Measurements from ENCODE around the gene ARSH. TPM values are rescaled to one million over a fixed set of nuclear protein-coding genes. Genes with fewer than 3 reads are reported as not detected.

The ARSH gene
- total and polyA plus RNA-seq, 10 of the 15 experiments (the other 5 are each of a cell fraction or from before 2014, with no cell fraction given): 0.12 TPM; not detected in 9

DNA sequence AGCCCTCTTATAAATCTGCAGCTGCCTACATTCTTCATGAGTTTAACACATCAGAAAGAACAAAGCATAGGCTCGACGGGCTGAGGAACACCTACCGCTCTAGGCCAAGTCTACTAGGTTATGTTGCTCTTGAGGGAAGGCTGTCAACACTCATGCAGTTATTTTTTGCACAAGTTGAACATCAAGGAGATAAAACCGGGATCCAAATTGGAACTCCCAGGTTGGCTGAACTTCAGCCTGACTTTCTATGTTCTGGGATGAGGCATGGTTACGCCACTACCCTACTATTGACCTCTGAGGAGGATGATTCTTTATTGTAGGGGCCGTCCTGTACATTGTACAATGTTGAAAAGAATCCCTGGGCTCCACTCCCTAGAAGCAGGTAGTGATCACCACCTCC, 37.3 kb upstream of the ARSH start (continued):
- TF ChIP-seq, protein P1, sequence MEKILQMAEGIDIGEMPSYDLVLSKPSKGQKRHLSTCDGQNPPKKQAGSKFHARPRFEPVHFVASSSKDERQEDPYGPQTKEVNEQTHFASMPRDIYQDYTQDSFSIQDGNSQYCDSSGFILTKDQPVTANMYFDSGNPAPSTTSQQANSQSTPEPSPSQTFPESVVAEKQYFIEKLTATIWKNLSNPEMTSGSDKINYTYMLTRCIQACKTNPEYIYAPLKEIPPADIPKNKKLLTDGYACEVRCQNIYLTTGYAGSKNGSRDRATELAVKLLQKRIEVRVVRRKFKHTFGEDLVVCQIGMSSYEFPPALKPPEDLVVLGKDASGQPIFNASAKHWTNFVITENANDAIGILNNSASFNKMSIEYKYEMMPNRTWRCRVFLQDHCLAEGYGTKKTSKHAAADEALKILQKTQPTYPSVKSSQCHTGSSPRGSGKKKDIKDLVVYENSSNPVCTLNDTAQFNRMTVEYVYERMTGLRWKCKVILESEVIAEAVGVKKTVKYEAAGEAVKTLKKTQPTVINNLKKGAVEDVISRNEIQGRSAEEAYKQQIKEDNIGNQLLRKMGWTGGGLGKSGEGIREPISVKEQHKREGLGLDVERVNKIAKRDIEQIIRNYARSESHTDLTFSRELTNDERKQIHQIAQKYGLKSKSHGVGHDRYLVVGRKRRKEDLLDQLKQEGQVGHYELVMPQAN (conservative IDR thresholded peaks at IDR 0.05): no peak
- no peak for TF ChIP-seq TBL1XR1 (IDR thresholded peaks at IDR 0.05; ENCODE audit: low read depth, low read length)

DNA sequence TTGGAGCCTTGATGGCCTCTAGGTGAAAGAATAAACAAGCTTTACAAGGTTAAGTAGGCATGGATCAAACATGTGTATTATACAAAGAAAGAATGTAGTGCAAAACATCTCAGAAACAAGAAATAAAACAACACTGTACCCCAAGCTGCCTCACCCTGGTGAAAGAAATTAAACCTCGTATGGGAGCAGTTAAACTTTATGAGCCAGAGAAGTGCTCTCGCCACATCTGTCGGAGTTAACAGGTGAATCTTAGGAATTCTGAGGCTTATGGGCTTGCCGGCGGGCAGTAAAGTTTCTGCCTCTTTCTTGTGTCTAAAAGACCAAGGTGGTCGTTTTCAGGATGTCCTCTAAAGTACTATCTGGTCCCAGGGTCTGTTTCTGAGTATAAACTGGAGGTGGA, 34.0 kb upstream of the ARSH start:
- Histone ChIP-seq H3K4me1 (ENCODE audit: control insufficient read depth, insufficient read depth, low read length) (no peaks in the 10 kb centered on the region), H3K36me3 (ENCODE audit: control insufficient read depth in 2 of 2, insufficient read depth in 2 of 2, low read length in 1 of 2) (no peaks in the 10 kb centered on the region), H3K79me2 (ENCODE audit: control insufficient read depth, insufficient read depth, low read length) (no peaks in the 10 kb centered on the region), H3K4me2 (ENCODE audit: control insufficient read depth, insufficient read depth) (no peak overlapping the region), H3K27me3 (replicated peaks in 1 of 2; ENCODE audit: control insufficient read depth in 2 of 2, insufficient read depth in 2 of 2, low read length in 1 of 2) (no peaks in the 10 kb centered on the region), H3K9ac (ENCODE audit: control insufficient read depth, insufficient read depth, low read length) (no peak overlapping the region), H3K27ac (ENCODE audit: control insufficient read depth, insufficient read depth) (no peak overlapping the region), H4K20me1 (ENCODE audit: control insufficient read depth, insufficient read depth) (no peaks in the 10 kb centered on the region), H3K4me3 (no peak overlapping the region), H2AFZ (ENCODE audit: control insufficient read depth, low read depth, low read length) (no peak overlapping the region), H3K9me3 (replicated peaks; ENCODE audit: control insufficient read depth, insufficient read depth, low read length) (no peaks in the 10 kb centered on the region; the same call in 2 of the 3 replicates)
- no peak for TF ChIP-seq BRCA1 (IDR thresholded peaks at IDR 0.05; ENCODE audit: low read depth, low read length)
- no peak for TF ChIP-seq YBX1 (IDR thresholded peaks at IDR 0.05)
- no peak for TF ChIP-seq HCFC1 (IDR thresholded peaks at IDR 0.05; ENCODE audit: low read length)
- no peak for TF ChIP-seq SMC3 (IDR thresholded peaks at IDR 0.05; ENCODE audit: borderline replicate concordance, low read length)
- no peak for TF ChIP-seq CEBPB (IDR thresholded peaks at IDR 0.05; ENCODE audit: borderline replicate concordance in 1 of 2, low read depth in 2 of 2, low read length in 2 of 2)
- TF ChIP-seq, protein P2, sequence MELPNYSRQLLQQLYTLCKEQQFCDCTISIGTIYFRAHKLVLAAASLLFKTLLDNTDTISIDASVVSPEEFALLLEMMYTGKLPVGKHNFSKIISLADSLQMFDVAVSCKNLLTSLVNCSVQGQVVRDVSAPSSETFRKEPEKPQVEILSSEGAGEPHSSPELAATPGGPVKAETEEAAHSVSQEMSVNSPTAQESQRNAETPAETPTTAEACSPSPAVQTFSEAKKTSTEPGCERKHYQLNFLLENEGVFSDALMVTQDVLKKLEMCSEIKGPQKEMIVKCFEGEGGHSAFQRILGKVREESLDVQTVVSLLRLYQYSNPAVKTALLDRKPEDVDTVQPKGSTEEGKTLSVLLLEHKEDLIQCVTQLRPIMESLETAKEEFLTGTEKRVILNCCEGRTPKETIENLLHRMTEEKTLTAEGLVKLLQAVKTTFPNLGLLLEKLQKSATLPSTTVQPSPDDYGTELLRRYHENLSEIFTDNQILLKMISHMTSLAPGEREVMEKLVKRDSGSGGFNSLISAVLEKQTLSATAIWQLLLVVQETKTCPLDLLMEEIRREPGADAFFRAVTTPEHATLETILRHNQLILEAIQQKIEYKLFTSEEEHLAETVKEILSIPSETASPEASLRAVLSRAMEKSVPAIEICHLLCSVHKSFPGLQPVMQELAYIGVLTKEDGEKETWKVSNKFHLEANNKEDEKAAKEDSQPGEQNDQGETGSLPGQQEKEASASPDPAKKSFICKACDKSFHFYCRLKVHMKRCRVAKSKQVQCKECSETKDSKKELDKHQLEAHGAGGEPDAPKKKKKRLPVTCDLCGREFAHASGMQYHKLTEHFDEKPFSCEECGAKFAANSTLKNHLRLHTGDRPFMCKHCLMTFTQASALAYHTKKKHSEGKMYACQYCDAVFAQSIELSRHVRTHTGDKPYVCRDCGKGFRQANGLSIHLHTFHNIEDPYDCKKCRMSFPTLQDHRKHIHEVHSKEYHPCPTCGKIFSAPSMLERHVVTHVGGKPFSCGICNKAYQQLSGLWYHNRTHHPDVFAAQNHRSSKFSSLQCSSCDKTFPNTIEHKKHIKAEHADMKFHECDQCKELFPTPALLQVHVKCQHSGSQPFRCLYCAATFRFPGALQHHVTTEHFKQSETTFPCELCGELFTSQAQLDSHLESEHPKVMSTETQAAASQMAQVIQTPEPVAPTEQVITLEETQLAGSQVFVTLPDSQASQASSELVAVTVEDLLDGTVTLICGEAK (IDR thresholded peaks at IDR 0.05; ENCODE audit: borderline replicate concordance): no peak
- 30% methylated on average over 6 of the region's 6 CpGs for WGBS (ENCODE audit: insufficient coverage, insufficient replicate concordance, low lambda C conversion rate, missing lambda C conversion rate)
- ChIA-PET CTCF (no interaction called here), RAD21 (ENCODE audit: unreplicated experiment) (no interaction called here), SMC1A (ENCODE audit: uncharacterized antibody, unreplicated experiment) (no interaction called here), POLR2A (no interaction called here)
- intact Hi-C loops (cut with micrococcal nuclease; ENCODE audit: unreplicated experiment) (no loop called here), in situ Hi-C loops (cut with MboI) (no loop called here)
- BruUV-seq (replicated peaks): no TSS peak
- DNase-seq (ENCODE audit: low read depth, low spot score) (no peak), ATAC-seq (no peak), FAIRE-seq (no peak)
